ENCODE measurements around the gene UPP2. TPM values are rescaled to one million over a fixed set of nuclear protein-coding genes. Genes with fewer than 3 reads are reported as not detected.

The UPP2 gene
- total and polyA plus RNA-seq, 2 experiments from 2014 or later = not detected

GRCh38 chr2:158130832-158131473 lies 29.3 kb downstream of the UPP2 start:
- Histone ChIP-seq H3K4me2 (ENCODE audit: unreplicated experiment) (no peak overlapping the region), H2AFZ (no peak overlapping the region), H3K4me1 (ENCODE audit: insufficient read depth) (no peaks in the 10 kb centered on the region), H3K4me3 (no peak overlapping the region), H3K27ac (no peak overlapping the region), H3F3A (ENCODE audit: insufficient read depth) (no peaks in the 10 kb centered on the region), H3K27me3 (replicated peaks; ENCODE audit: insufficient read depth) (no peaks in the 10 kb centered on the region; the same call in 1 of the 2 replicates), H3K36me3 (ENCODE audit: low read depth) (no peaks in the 10 kb centered on the region), H3K9ac (no peak overlapping the region), H3K79me2 (ENCODE audit: insufficient read depth) (no peaks in the 10 kb centered on the region), H4K20me1 (ENCODE audit: insufficient read depth) (no peaks in the 10 kb centered on the region), H3K9me2 (ENCODE audit: insufficient read depth) (no peaks in the 10 kb centered on the region), H3K9me3 (ENCODE audit: low read depth) (no peaks in the 10 kb centered on the region)
- no peak for TF ChIP-seq EZH2 (IDR thresholded peaks at IDR 0.05; ENCODE audit: insufficient read depth, poor library complexity, severe bottlenecking)
- no peak for TF ChIP-seq EZH2phosphoT487 (IDR thresholded peaks at IDR 0.05; ENCODE audit: insufficient read depth, low read depth)
- WGBS, 2 experiments (ENCODE audit: low coverage in 1 of 2, low lambda C conversion rate in 2 of 2, missing lambda C conversion rate in 2 of 2) = 53 to 62% methylated on average over 2 of the region's 2 CpGs
- in situ Hi-C loops (cut with MboI) = no loop called here
- no peak for DNase-seq

GRCh38 chr2:158131483-158131912 lies 29.8 kb downstream of the UPP2 start:
- Histone ChIP-seq H4K20me1 (ENCODE audit: insufficient read depth) (no peaks in the 10 kb centered on the region), H3K9ac (no peak overlapping the region), H3K27me3 (replicated peaks; ENCODE audit: insufficient read depth) (no peaks in the 10 kb centered on the region; the same call in 1 of the 2 replicates), H3K27ac (no peak overlapping the region), H3K79me2 (ENCODE audit: insufficient read depth) (no peaks in the 10 kb centered on the region), H3K4me1 (ENCODE audit: insufficient read depth) (no peaks in the 10 kb centered on the region), H3K4me2 (ENCODE audit: unreplicated experiment) (no peak overlapping the region), H3K36me3 (ENCODE audit: low read depth) (no peaks in the 10 kb centered on the region), H3F3A (ENCODE audit: insufficient read depth) (no peaks in the 10 kb centered on the region), H3K4me3 (no peak overlapping the region), H3K9me2 (ENCODE audit: insufficient read depth) (no peaks in the 10 kb centered on the region), H3K9me3 (ENCODE audit: low read depth) (no peaks in the 10 kb centered on the region), H2AFZ (no peak overlapping the region)
- no peak for DNase-seq
- TF ChIP-seq EZH2 (IDR thresholded peaks at IDR 0.05; ENCODE audit: insufficient read depth, poor library complexity, severe bottlenecking) (no peak), EZH2phosphoT487 (IDR thresholded peaks at IDR 0.05; ENCODE audit: insufficient read depth, low read depth) (no peak)
- in situ Hi-C loops (cut with MboI) = no loop called here
- WGBS, 2 experiments (ENCODE audit: low coverage in 1 of 2, low lambda C conversion rate in 2 of 2, missing lambda C conversion rate in 2 of 2) = 14 to 29% methylated on average over 1 of the region's 1 CpG

GRCh38 chr2:158131919-158132566 lies 30.4 kb downstream of the UPP2 start:
- H3K79me2 ChIP-seq (ENCODE audit: insufficient read depth) = no peaks in the 10 kb centered on the region
- TF ChIP-seq EZH2phosphoT487 (IDR thresholded peaks at IDR 0.05; ENCODE audit: insufficient read depth, low read depth) = no peak
- TF ChIP-seq EZH2 (IDR thresholded peaks at IDR 0.05; ENCODE audit: insufficient read depth, poor library complexity, severe bottlenecking) = no peak
- no peaks in the 10 kb centered on the region for H3K4me1 ChIP-seq (ENCODE audit: insufficient read depth)
- no peak overlapping the region for H3K4me2 ChIP-seq (ENCODE audit: unreplicated experiment)
- no peak overlapping the region for H3K4me3 ChIP-seq
- in situ Hi-C loops (cut with MboI) = no loop called here
- no peaks in the 10 kb centered on the region for H3K9me3 ChIP-seq (ENCODE audit: low read depth)
- no peaks in the 10 kb centered on the region for H3F3A ChIP-seq (ENCODE audit: insufficient read depth)
- no peaks in the 10 kb centered on the region; the same call in 1 of the 2 replicates for H3K27me3 ChIP-seq (replicated peaks; ENCODE audit: insufficient read depth)
- no peaks in the 10 kb centered on the region for H3K36me3 ChIP-seq (ENCODE audit: low read depth)
- no peaks in the 10 kb centered on the region for H4K20me1 ChIP-seq (ENCODE audit: insufficient read depth)
- WGBS, 2 experiments (ENCODE audit: low coverage in 1 of 2, low lambda C conversion rate in 2 of 2, missing lambda C conversion rate in 2 of 2) = 50 to 51% methylated on average over 7 of the region's 7 CpGs
- H2AFZ ChIP-seq = no peak overlapping the region
- no peak for DNase-seq
- no peaks in the 10 kb centered on the region for H3K9me2 ChIP-seq (ENCODE audit: insufficient read depth)
- H3K27ac ChIP-seq = no peak overlapping the region
- no peak overlapping the region for H3K9ac ChIP-seq

- H3K4me2 ChIP-seq (ENCODE audit: unreplicated experiment) = no peak overlapping the region
- in situ Hi-C loops (cut with MboI) = no loop called here
- WGBS, 2 experiments (ENCODE audit: low coverage in 1 of 2, low lambda C conversion rate in 2 of 2, missing lambda C conversion rate in 2 of 2) = 38 to 43% methylated on average over 4 of the region's 4 CpGs
Observed at GRCh38 chr2:158134055-158134454, 32.4 kb downstream of the UPP2 start.

More at GRCh38 chr2:158134055-158134454, 32.4 kb downstream of the UPP2 start:
- no peak overlapping the region for H2AFZ ChIP-seq
- DNase-seq = no peak
- H3K4me3 ChIP-seq = no peak overlapping the region
- no peaks in the 10 kb centered on the region for H3K9me2 ChIP-seq (ENCODE audit: insufficient read depth)
- H3K36me3 ChIP-seq (ENCODE audit: low read depth) = no peaks in the 10 kb centered on the region
- H3K4me1 ChIP-seq (ENCODE audit: insufficient read depth) = no peaks in the 10 kb centered on the region
- H3F3A ChIP-seq (ENCODE audit: insufficient read depth) = no peaks in the 10 kb centered on the region
- H3K27ac ChIP-seq = no peak overlapping the region
- H3K9ac ChIP-seq = no peak overlapping the region
- no peaks in the 10 kb centered on the region for H3K27me3 ChIP-seq (replicated peaks; ENCODE audit: insufficient read depth)
- no peaks in the 10 kb centered on the region for H3K79me2 ChIP-seq (ENCODE audit: insufficient read depth)
- TF ChIP-seq EZH2phosphoT487 (IDR thresholded peaks at IDR 0.05; ENCODE audit: insufficient read depth, low read depth) = no peak
- no peak for TF ChIP-seq EZH2 (IDR thresholded peaks at IDR 0.05; ENCODE audit: insufficient read depth, poor library complexity, severe bottlenecking)
- no peaks in the 10 kb centered on the region for H3K9me3 ChIP-seq (ENCODE audit: low read depth)
- no peaks in the 10 kb centered on the region for H4K20me1 ChIP-seq (ENCODE audit: insufficient read depth)
